SIG-M5 treated with dmso at 0.1 percent for 504 hours (cell line): ENCODE results near the gene CDC42EP4.

Experiments
- DNase-seq: peaks from one replicate; lab custom pipeline; 2025; ENCODE audit not compliant: unreplicated experiment; lab: John Stamatoyannopoulos, UW

CDC42EP4 gene

DNA sequence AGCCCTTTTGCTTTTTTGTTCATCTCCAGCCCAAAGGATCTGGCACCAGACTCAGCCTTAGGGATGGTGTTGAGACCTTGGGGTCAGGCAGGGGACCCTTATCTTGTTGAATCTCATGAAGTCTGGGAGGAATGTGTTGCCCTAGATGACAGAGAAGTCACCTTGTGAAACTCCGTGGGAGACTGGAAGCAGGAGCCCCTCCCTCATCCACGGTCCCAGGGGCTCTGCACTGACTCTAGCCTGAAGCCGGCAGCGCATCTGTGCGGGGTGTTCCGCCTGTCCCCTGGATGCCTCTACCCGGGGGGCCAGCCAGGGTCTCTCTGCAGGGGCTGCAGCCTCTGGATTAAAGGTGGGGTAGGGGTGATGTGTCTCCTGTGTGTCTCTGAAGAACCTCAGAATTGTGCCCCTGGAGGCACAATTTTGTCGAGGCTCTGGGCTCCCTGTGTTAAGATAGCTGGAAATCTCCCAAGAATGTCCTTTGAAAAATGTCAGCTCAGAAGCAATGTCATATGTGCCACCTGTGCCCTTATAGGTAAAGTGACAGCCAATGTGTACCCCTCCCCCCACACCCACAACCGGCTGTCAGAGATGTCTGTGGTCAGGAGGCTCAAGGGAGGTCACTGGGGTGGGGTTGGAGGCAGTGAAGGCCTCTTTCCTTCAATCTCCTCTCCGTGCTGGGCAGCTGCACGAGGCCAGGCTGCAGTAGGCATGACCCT, 32.1 kb upstream of the CDC42EP4 start:
- DNase-seq, result no peak

DNA sequence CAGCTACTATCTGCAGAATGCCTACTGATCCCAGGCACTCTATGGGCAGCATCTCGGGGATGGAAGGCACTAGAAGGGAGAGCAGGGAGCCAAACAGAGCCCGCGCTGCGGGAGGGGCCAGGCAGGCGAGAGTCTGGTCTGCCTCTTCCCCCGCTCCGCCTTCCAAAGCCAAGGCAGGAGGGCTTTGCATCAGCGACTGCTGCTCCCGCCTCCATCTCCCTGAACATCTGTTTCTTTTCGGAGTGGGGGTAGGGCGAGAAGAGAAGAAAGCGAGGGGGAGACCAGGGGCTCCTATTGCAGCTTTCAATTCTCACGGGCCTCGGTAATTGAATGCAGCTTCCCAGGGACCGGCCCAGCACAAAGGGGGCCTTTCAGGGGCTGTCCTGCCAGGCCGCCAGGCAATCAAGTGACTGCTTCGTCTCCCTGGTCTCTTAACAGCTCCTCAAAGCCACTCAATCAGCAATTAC, 31.4 kb upstream of the CDC42EP4 start:
- DNase-seq, result no peak

DNA sequence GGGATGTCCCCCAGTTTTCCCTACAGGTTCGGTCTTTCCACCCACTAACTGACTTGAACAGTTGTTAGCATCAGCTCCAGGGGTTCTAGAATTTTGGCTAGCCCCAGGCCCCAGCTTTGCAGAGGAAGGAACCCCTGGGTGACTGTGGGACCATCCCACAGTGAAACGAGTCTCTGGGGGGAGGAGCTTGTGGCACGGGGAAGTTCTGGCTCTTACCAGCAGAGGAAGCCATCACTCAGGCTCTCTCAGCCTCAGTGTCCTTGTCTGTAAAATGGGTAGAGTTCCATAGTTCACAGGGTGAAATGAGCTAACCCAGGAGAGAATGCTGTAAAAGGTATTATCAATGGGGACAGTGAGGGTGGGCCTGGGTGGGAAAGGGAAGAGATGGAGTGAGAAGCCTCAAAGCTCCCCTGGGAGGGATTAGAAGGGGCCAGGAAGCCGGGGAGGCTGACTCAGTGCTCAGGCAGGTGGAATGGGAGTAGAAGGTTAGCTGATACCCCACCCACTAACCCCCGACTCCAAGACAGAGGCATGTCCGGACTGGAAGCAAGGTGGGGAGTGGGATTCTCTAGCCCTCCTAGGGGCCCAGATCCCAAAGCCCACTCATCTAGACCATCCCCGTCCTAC, 30.9 kb upstream of the CDC42EP4 start:
- no peak for DNase-seq

DNA sequence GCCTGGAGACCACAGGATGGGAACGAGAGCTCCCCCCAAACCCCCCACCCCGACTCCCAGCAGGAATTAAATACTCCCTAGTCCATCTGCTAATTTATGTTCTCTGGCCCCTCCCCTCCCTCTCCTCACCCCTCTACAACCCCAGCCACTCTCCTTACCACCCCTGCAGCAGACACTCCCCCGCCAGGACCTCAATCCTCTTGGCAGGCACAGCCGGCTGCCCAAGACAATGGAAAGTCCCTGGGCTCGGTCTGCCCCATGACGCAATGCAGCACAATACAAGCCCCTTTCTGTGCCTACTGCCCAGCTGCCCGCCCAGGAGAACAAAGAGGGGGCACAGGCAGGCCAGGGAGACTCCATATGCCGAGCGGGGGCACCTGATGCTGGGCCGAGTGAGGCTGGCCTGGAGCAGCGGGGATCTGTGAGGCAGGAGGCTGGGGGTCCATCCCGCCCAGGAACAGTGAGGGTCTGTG, 30.3 kb upstream of the CDC42EP4 start:
- no peak for DNase-seq

DNA sequence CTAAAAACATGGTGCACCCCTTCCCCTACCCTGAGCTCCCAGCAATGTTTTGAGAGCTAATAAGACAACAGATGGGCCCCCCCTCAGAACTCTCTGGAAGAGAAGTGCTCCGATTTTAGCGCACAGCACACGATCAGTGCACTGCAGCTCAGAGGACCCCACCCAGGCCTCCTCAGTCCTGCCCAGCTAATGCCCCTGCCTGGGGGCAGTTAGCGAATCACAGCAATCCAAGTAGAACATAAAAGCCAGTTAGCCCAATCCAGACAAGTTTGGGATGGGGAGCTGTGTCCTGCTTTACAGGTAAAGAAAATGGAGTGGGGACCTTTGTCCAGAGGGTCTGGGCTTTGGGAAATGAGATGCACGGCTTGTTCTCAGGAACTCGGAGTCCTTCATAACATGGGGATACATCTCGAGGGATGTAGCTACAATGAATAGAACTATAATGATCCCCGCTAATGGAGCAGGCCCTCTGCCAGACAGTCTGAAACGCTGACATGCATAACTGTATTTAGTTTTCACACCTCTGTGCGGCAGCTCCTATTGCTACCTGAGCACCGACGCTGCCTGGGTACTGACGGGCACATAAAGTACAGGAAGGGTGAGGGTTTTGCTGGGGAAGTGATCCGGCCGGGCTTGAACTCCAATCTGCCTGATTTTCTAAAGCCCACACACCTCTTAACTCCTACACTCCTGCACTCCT, 29.7 kb upstream of the CDC42EP4 start:
- DNase-seq, result no peak

DNA sequence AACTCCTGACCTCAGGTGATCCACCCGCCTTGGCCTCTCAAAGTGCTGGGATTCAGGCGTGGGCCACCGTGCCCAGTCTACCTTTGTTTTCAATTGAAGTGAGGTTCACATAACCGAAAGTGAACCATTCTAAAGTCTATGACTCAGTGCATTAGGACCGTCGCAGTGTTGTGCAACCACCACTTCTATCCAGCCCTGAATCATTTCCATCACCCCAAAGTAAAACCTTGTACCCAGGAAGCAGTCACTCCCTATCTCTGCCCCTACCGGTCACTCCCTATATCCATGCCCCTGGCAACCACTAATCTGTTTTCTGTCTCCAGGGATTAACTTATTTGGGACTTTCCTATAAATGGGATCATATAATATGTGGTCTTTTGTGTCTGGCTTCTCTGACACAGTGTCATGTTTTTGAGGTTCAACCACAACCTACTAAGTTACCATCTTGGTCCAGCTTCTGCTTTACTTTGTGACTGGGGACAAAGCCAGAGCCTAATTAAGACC, 28.3 kb upstream of the CDC42EP4 start:
- DNase-seq, result peak; percentile 92

DNA sequence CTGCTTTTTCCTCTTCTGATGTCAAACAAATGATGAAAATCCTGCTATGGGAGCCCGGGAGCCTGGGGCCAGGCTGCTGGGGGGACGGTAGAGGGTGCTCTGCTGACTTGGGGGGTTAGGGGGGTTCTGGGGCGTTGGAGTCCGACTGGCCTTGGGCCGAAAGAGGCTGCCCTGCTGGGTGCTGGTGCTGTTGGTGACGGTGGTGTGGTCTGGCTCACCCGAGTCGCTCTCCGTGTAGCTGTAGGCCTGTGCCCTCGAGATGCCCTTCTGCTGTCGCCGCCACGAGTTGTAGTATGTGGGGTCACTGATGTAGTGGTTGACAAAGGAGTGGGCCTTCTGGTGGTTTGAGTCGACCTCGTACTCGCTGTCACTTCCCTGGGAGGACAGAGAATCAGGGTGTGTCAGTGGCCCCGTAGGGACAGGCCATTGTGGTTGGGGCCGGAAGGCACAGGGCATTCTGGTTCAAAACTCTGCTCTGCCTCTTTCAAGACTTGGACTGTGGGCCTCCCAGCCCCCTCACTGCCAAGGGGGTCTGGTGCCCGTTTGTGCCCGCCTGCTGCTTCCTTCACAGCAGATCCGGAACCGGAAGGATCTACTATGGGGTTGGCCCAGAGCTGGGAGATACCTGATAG, 26.9 kb upstream of the CDC42EP4 start:
- no peak for DNase-seq

DNA sequence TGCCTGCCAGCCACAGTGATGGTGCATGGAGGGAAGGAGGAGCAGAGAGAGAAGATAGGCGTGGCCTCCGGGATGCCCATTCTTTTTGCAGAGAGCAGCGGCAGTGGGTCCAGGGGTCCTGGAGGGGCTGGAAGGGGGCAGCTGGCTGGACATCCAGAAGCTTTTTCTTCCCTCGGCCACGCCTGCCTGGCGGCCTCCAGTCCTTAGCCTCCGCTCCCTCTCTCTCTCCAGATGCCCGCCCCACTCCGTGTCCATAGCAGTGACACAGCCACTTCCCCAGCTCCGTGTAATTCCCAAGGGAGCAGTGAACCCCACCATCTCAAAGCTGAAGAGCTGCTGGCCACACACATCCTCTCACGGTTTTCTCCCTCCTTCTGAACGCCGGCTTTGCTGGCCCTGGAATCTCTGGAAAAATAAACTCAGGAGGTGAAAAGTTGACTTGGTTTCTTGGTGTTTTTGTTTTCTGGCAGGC, 26.3 kb upstream of the CDC42EP4 start:
- no peak for DNase-seq

DNA sequence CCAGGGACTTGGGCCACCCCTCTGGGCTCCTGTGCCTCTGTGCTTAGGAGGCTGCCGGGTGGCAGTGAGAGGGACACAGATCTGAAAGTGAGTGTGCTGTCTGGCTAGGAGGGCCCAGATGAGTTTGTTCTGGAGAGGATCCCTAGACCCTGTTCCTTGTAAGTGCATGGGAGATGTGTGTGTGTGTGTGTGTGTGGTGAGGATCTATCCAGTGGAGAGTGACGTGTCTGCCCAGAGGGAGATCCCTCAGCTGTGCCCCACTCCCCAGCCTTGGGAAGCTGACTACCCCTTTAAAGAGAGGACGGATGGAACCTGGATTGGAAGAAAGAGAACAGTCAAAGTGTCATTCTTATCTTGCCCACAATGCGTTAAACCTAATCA, 25.5 kb upstream of the CDC42EP4 start:
- DNase-seq, result no peak

DNA sequence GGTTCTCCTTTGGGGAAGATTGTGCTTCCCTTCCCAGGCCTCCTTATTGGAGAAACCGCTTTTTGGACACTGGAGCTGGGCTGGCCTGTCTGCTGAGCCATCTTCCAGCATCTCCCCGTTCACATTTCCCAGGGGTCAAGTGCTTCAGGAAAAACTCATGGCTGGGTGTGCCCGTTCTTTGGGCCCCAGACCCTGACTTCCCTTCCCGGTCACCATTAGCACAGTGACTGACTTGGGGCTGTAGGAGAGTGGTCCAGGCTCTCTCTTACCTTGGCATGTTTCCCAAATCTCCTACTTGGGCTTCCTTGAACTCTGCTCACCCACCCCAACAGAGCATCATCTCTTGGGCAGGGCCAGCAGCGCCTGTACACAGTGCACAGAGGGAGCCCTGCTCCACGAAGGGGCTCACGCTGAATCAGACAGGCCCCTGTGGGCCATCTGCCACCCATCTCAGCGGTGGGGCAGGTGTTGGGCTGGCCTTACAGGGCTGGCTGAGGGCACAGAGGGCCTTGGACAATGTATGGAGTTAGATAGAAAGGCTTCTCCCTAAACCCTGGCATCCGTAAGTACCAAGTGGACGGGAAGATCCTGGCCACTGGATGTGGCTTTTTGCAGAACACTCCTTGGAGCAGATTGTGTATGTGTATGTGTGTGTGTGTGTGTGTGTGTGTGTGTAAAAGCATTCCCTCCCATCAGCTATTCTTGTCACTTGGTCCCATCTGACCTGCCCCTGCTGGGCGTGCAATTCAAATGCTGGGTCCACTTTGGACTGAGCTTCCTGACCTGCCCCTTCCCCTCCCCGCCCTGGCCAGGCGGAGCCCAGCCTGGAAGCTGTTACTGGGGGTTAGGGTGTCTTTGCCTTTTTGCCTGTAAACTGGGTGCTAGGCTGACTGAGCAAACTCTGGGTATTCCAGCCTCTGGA, 24.9 kb upstream of the CDC42EP4 start:
- no peak for DNase-seq

DNA sequence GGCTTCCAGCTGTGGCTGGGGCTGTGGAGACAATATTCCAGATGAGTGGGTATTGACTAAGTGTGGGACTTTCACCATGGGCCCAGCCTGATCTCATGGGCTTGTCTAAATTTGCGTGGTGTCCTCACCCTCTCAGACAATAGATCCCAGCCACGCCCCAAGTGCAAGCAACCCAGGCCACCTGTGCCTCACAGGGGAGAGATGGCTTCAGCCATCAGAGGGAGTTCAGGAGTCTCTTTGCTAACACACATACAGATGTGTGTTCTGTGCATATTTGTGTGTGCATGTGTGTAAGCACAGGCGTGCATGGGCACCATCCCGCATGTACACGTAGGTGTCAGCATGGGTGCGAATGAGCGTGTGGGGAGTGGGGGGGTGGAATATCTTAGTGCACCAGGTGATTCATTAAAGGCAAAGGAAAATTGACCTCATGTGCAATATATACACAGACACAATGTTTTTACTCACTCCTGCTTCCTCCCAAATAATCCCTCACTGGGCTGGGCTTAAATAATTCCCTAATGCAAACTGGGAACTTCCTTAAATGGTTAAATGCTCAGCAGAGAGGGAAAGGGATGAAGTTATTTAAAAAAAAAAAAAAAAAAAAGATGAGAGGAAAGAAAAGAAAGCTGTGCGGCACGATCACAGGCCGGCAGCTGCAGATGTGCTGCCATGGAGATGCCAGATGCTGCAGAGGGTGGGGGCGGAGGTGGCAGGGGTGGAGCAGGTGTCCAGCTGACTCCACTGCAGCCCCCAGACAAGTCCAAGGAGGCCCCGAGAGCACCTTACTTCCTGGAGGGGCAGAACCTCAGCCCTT, 24.0 kb upstream of the CDC42EP4 start:
- DNase-seq, result no peak

DNA sequence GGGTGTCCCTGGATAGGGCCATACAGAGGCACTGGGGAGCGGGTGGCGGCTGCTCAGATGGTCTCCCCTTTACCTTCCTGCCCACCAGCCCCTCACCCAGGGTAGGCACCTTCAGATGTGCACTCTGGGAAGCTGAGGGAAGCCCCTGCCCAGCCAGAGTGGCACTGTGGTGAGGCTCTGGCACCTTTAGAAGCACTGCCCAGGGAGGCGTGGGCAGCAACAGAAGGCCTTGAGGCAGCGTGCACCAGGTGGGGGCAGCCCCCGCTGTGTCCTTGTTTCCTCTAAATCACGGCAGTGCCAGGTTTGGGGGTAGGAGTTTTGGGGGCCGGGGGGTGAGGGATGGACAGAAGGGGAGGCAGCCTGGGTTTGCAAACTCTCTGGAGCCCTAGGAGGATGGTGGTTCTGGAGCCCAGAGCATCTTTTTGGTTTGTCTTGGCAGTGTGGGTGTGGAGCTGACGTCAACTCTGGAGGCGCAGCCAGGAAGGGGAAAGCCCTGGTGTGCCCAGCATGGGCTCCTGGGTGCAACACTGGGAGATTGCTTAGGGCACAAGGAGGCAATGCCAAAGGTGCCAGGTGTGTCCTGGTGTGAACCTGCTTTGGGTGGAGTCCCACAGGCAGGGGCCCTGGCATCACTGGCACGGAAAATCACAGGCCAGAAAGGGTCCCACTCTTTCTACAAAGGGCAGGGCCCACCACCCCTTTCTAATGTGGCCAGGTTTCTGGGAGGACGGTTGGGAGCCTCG, 23.1 kb upstream of the CDC42EP4 start:
- no peak for DNase-seq

DNA sequence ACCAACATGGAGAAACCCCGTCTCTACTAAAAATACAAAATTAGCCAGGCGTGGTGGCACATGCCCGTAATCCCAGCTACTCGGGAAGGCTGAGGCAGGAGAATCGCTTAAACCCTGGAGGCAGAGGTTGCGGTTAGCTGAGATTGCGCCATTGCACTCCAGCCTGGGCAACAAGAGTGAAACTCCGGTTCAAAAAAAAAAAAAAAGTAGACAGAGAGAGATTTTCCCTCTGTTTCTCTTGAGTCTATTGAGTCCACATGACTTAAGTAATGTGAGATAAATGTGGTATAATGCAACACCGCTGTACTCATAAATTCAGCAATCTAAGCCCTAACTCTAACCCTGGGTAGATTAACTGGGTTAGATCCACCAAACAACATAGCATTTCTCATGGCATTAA, 21.6 kb upstream of the CDC42EP4 start:
- peak; percentile 29 for DNase-seq

DNA sequence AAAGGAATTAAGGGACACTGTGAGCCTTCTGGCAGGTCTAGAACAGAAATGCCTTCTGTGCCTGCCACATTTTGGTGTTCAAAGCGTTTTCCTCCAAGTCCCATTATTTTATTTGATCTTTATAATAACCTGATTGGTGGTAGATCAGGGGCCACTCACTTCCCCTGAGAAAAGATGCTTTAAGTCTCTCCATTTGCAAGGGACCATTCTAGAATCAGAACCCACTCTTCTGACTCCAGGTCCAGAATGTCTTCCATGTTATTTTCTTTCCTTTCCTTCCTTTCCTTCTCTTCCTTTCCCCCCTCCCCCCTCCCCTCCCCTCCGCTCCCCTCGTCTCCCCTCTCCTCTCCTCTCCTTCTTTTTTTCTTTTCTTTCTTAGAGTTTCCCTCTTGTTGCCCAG, 19.3 kb upstream of the CDC42EP4 start:
- no peak for DNase-seq

DNA sequence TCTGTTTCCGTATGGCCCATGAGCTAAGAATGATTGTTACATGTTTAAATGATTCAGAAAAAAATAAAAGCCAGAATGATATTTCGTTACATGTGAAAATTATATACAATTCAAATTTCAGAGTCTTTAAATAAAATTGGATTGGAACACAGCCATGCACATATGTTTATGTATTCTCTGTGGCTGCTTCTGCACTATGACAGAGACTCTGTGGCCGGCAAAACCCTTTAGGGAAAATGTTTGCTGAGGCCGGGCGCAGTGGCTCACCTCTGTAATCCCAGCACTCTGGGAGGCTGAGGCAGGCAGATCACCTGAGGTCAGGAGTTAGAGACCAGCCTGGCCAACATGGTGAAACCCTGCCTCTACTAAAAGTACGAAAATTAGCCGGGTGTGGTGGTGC, 15.9 kb upstream of the CDC42EP4 start:
- DNase-seq, result no peak

DNA sequence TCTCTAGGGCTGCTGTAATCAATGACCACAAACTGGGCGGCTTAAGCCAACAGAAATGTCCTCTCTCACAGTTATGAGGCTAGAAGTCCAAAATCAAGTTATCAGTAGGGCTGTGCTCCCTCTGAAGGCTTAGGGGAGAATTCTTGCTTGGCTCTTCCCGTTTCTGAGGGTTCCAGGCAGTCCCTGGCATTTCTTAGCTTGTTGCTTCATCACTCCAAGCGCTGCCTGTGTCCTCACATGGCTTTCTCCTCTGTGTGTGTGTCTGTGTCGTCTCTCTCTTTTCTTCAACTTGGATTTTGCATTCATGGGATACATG, 13.7 kb upstream of the CDC42EP4 start:
- peak; percentile 50 for DNase-seq

DNA sequence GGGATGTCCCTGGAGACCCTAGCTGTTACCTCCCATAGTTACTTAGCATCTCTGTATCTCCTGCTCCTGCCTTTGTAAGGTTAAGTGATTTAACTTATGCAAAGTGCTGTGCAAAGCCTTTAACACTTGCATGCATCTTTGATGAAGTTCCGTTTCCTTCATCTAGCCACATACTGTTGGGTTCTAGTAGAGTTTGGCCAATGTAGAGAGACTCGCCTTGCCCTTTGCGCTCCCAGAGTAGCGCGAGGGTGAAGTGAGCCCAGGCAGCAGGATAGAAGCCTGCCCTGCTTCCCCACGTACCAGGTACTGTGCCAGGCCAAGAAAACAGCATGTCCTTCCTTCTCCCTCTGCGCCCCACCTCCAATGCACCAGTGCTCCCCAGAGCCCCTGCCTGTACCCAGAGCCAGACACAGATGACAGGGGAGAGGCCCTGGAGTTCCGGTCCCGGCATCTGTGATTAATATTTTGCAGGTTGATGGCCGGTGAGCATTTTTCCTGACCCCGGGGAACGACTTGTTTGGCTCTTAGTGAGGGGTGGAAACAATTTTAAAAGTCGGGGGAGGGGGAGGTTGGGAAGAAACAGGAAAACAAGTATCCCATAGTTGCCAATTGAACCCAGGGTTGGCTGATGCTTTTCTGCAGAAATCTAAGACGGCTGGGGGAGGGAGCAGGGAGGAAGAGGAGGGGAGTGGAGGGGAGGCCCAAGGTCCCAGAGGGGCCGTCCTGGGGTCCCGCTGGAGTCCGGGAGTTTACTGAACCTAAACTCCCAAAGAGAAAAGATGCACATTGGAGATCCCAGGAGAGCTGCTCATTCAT, 13.1 kb upstream of the CDC42EP4 start:
- DNase-seq, result no peak

DNA sequence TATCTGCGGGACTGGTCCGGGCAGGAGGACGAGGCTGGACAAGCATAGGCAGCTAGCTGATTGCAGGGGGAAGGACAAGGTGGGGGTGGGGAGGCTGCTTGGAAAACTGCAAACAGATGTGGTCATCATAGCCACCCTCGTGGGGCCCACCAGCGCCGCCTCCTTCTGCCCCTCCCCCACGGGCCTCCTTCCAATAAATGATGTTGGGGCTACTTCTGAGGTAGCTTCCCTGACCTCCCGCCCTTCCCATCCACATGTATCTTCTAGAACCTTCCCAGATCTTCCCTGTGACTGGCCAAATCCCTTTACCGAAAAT, 12.3 kb upstream of the CDC42EP4 start:
- DNase-seq, result no peak
